WTC11 (cell line): ENCODE results near the gene DTNBP1.

Source experiments
- SP1 ChIP-seq: sonication (generic); formaldehyde crosslinking; conservative IDR thresholded peaks from 2 replicates; pipeline ENCODE4 v1.8.1; 2022; ENCODE audit warnings: missing genetic modification reagents
- TEAD4 ChIP-seq: sonication (generic); formaldehyde crosslinking; IDR thresholded peaks from 2 replicates; pipeline ENCODE4 v1.8.0; 2022; ENCODE audit warnings: mild to moderate bottlenecking, missing genetic modification reagents

- no peak for TF ChIP-seq SP1 (CRISPR knock-in tag)
- no peak for TF ChIP-seq TEAD4 (CRISPR knock-in tag)
These were observed 47.0 kb downstream of the DTNBP1 start for GRCh38 chr6:15615802-15616201.
